GM12878 (cell line): Measurements from ENCODE around the gene PPP1R37. TPM values are rescaled to one million over a fixed set of nuclear protein-coding genes. Genes with fewer than 3 reads are reported as not detected.

Experiments
- ATAC-seq: fragments of 200-7000 bp; cut with Tn5 transposase; 3 replicates; pipeline ENCODE4 v1.9.1; 2020; ENCODE audit warnings: mild to moderate bottlenecking, moderate library complexity
- BruUV-seq: library from RNA; stranded (reverse); fragments of 400-500 nt; replicated peaks from 2 replicates; lab custom pipeline; 2021; lab: Mats Ljungman, UMichigan
- CTCF ChIA-PET: fragments of 300-600 bp; sonication (Branson Sonifier 250); formaldehyde crosslinking; extraction: SDS; loops from one replicate; lab custom pipeline; 2021; ENCODE audit warnings: inconsistent platforms; lab: Yijun Ruan, JAX
- POLR2A ChIA-PET: fragments of 350-600 bp; formaldehyde crosslinking; extraction: SDS; loops from one replicate; lab custom pipeline; 2021; ENCODE audit warnings: inconsistent platforms; lab: Charles Lee
- RAD21 ChIA-PET: fragments of 300-600 bp; sonication (Branson Sonifier 250); formaldehyde crosslinking; loops from one replicate; lab custom pipeline; 2023; ENCODE audit warnings: antibody characterized with exemption; ENCODE audit not compliant: unreplicated experiment; lab: Charles Lee
- SMC1A ChIA-PET: fragments of 300-600 bp; sonication (Branson Sonifier 250); formaldehyde crosslinking; loops from one replicate; lab custom pipeline; 2023; ENCODE audit not compliant: unreplicated experiment, uncharacterized antibody; lab: Charles Lee
- DNase-seq: peaks from one replicate; pipeline ENCODE4 v3.0.0-alpha.2; 2011; ENCODE audit warnings: low read depth, low spot score
- FAIRE-seq: peaks from 3 replicates; lab custom pipeline; 2011; peaks lifted over from hg19 to GRCh38; lab: Jason Lieb, UNC
- H2AFZ ChIP-seq: 2 replicates; pipeline ENCODE4 v1.6.0; 2011; ENCODE audit warnings: low read depth, low read length, control low read depth; ENCODE audit not compliant: control insufficient read depth
- H3K27ac ChIP-seq: 2 replicates; pipeline ENCODE4 v1.5.1; 2011; ENCODE audit warnings: control low read depth; ENCODE audit not compliant: control insufficient read depth, insufficient read depth
- H3K27me3 ChIP-seq, 2 experiments: replicated peaks in 1 of 2; 2 replicates each; pipeline versions ENCODE4 v1.6.0 to v1.6.1; 2011; ENCODE audit warnings: low read length in 1 of 2; ENCODE audit not compliant: control insufficient read depth in 2 of 2, insufficient read depth in 2 of 2
- H3K36me3 ChIP-seq, 2 experiments: 2 replicates each; pipeline ENCODE4 v1.5.1; 2011; ENCODE audit warnings: low read length in 1 of 2; ENCODE audit not compliant: control insufficient read depth in 2 of 2, insufficient read depth in 2 of 2
- H3K4me1 ChIP-seq: 2 replicates; pipeline ENCODE4 v1.6.1; 2011; ENCODE audit warnings: mild to moderate bottlenecking, low read length, moderate library complexity, mixed read lengths; ENCODE audit not compliant: control insufficient read depth, insufficient read depth
- H3K4me2 ChIP-seq: 2 replicates; pipeline ENCODE4 v1.6.0; 2011; ENCODE audit warnings: control low read depth; ENCODE audit not compliant: control insufficient read depth, insufficient read depth
- H3K4me3 ChIP-seq: fragments of 200-600 bp; sonication (generic); 2 replicates; pipeline ENCODE4 v1.5.1; 2016
- H3K79me2 ChIP-seq: 2 replicates; pipeline ENCODE4 v1.6.0; 2011; ENCODE audit warnings: low read length; ENCODE audit not compliant: control insufficient read depth, insufficient read depth
- H3K9ac ChIP-seq: 2 replicates; pipeline ENCODE4 v1.8.0; 2011; ENCODE audit warnings: low read length, control low read depth, mixed read lengths; ENCODE audit not compliant: control insufficient read depth, insufficient read depth
- H3K9me3 ChIP-seq: replicated peaks from 3 replicates; pipeline ENCODE4 v1.5.1; 2011; ENCODE audit warnings: mild to moderate bottlenecking, low read length; ENCODE audit not compliant: control insufficient read depth, insufficient read depth
- H4K20me1 ChIP-seq: 2 replicates; pipeline ENCODE4 v1.6.0; 2011; ENCODE audit not compliant: control insufficient read depth, insufficient read depth
- CHD2 ChIP-seq: IDR thresholded peaks from 2 replicates; pipeline ENCODE4 v1.6.1; 2011; ENCODE audit warnings: low read depth, low read length, improper control_type of control experiment, borderline replicate concordance
- DPF2 ChIP-seq: fragments of 450-650 bp; IDR thresholded peaks from 2 replicates; pipeline ENCODE4 v1.6.1; 2017; ENCODE audit warnings: mild to moderate bottlenecking
- EED ChIP-seq: sonication (generic); IDR thresholded peaks from 2 replicates; pipeline ENCODE4 v1.6.1; 2016; ENCODE audit warnings: antibody characterized with exemption, low read depth
- MXI1 ChIP-seq: fragments of 150-350 bp; IDR thresholded peaks from 2 replicates; pipeline ENCODE4 v1.6.1; 2011; ENCODE audit warnings: low read depth, mild to moderate bottlenecking, inconsistent platforms, low read length, improper control_type of control experiment
- NBN ChIP-seq: fragments of 450-650 bp; IDR thresholded peaks from 2 replicates; pipeline ENCODE4 v1.6.1; 2016
- NR2C1 ChIP-seq: fragments of 450-650 bp; IDR thresholded peaks from 2 replicates; pipeline ENCODE4 v1.6.1; 2017; ENCODE audit warnings: antibody characterized with exemption, mild to moderate bottlenecking, moderate library complexity
- PAX5 ChIP-seq: IDR thresholded peaks from 2 replicates; pipeline ENCODE4 v1.6.1; 2011; ENCODE audit warnings: low read depth, low read length, borderline replicate concordance
- PAX8 ChIP-seq: fragments of 450-650 bp; IDR thresholded peaks from 2 replicates; pipeline ENCODE4 v1.6.1; 2017; ENCODE audit warnings: mild to moderate bottlenecking, moderate library complexity
- POLR2A ChIP-seq: IDR thresholded peaks from 2 replicates; pipeline ENCODE4 v1.6.1; 2011; ENCODE audit warnings: low read depth, mild to moderate bottlenecking, low read length
- RAD51 ChIP-seq: fragments of 450-650 bp; IDR thresholded peaks from 2 replicates; pipeline ENCODE4 v1.6.1; 2016; ENCODE audit warnings: moderate library complexity, mild to moderate bottlenecking, inconsistent platforms
- TCF12 ChIP-seq: IDR thresholded peaks from 2 replicates; pipeline ENCODE4 v1.6.1; 2011; ENCODE audit warnings: low read depth, mild to moderate bottlenecking, low read length
- TCF3 ChIP-seq: IDR thresholded peaks from 2 replicates; pipeline ENCODE4 v1.6.1; 2012; ENCODE audit warnings: low read depth, mild to moderate bottlenecking, low read length, borderline replicate concordance; ENCODE audit not compliant: insufficient read depth
- WRNIP1 ChIP-seq: IDR thresholded peaks from 2 replicates; pipeline ENCODE4 v1.6.1; 2011; ENCODE audit warnings: low read depth, low read length, improper control_type of control experiment, borderline replicate concordance
- WGBS: methylation state at CpG from one replicate; pipeline ENCODE4 v1.1.6; 2016; ENCODE audit warnings: low lambda C conversion rate; ENCODE audit not compliant: insufficient replicate concordance, insufficient coverage; ENCODE audit errors: missing lambda C conversion rate; 5-methylcytosine and 5-hydroxymethylcytosine counted together
- in situ Hi-C: fragments of 300-500 bp; cut with MboI; formaldehyde crosslinking; loops from 9 replicates; pipeline ENCODE4 v1.14.3; 2018; ENCODE audit warnings: mixed read lengths
- intact Hi-C: fragments of 100-400 bp; cut with micrococcal nuclease; formaldehyde crosslinking; loops from one replicate; pipeline ENCODE4 v1.14.2; 2022; ENCODE audit not compliant: unreplicated experiment
- polyA plus RNA-seq, 11 experiments: library from polyadenylated mRNA; depleted of rRNA in 4 of 11; unstranded in 6 of 11; stranded (reverse) in 5 of 11; fragments of >200 nt; fragmentation: Nextera tagmentation in 4 of 11; fragmentation: Illumina TruSeq in 1 of 11; extraction: Ambion mirVana in 4 of 11; extraction: Trizol in 1 of 11; gene quantifications; 1 replicate in 1 of 11; 2 replicates in 10 of 11; pipeline versions ENCODE4 v1.2.1 to v1.2.3, GENCODE V29; 2011 to 2016; ENCODE audit warnings: inconsistent platforms in 2 of 11, missing spikeins in 2 of 11, low read depth in 1 of 11
- total RNA-seq, 4 experiments: library from RNA; depleted of rRNA in 3 of 4; stranded (reverse); fragments of >200 nt in 3 of 4; fragmentation: Illumina TruSeq in 1 of 4; extraction: Trizol in 1 of 4; gene quantifications; 2 replicates each; pipeline versions ENCODE4 v1.2.1 to v1.2.3, GENCODE V29; 2013 to 2021
- TF ChIP-seq, protein P1 (sequence below): fragments of 450-650 bp; IDR thresholded peaks from 2 replicates; pipeline ENCODE4 v1.6.1; 2017; ENCODE audit warnings: mild to moderate bottlenecking, moderate library complexity
- TF ChIP-seq, protein P2 (sequence below): fragments of 450-650 bp; IDR thresholded peaks from 2 replicates; pipeline ENCODE4 v1.6.1; 2017; ENCODE audit warnings: mild to moderate bottlenecking, moderate library complexity
- TF ChIP-seq, protein P3 (sequence below): IDR thresholded peaks from 2 replicates; pipeline ENCODE4 v1.6.1; 2012; ENCODE audit warnings: low read depth, low read length, improper control_type of control experiment

The PPP1R37 gene
- total and polyA plus RNA-seq, 10 of the 15 experiments (the other 5 are each of a cell fraction or from before 2014, with no cell fraction given) = 0.09 to 21.3 (median 5.1) TPM; not detected in 1

DNA sequence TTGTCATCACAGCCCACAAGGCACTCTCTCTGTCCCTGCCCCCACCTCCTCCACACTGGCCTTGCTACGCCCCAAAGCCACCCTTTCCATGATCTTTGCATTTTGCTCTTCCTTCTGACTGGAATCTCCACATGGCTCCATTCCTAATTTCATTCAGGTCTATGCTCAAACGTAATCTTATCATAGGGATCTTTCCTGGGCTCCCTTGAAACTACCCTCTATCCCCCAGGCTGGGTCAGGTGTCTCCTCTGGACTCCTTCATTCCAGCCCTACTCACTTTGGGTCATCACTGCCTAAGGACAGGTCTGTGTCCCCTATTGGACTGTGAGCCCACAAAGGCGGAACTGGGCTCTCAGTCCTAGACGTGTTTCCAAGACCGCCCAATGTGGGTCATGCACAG, 10.8 kb upstream of the PPP1R37 start (continued):
- TF ChIP-seq, protein P1, sequence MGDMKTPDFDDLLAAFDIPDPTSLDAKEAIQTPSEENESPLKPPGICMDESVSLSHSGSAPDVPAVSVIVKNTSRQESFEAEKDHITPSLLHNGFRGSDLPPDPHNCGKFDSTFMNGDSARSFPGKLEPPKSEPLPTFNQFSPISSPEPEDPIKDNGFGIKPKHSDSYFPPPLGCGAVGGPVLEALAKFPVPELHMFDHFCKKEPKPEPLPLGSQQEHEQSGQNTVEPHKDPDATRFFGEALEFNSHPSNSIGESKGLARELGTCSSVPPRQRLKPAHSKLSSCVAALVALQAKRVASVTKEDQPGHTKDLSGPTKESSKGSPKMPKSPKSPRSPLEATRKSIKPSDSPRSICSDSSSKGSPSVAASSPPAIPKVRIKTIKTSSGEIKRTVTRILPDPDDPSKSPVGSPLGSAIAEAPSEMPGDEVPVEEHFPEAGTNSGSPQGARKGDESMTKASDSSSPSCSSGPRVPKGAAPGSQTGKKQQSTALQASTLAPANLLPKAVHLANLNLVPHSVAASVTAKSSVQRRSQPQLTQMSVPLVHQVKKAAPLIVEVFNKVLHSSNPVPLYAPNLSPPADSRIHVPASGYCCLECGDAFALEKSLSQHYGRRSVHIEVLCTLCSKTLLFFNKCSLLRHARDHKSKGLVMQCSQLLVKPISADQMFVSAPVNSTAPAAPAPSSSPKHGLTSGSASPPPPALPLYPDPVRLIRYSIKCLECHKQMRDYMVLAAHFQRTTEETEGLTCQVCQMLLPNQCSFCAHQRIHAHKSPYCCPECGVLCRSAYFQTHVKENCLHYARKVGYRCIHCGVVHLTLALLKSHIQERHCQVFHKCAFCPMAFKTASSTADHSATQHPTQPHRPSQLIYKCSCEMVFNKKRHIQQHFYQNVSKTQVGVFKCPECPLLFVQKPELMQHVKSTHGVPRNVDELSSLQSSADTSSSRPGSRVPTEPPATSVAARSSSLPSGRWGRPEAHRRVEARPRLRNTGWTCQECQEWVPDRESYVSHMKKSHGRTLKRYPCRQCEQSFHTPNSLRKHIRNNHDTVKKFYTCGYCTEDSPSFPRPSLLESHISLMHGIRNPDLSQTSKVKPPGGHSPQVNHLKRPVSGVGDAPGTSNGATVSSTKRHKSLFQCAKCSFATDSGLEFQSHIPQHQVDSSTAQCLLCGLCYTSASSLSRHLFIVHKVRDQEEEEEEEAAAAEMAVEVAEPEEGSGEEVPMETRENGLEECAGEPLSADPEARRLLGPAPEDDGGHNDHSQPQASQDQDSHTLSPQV = no peak
- TF ChIP-seq WRNIP1 = no peak
- no peak for TF ChIP-seq TCF3
- TF ChIP-seq PAX8 = no peak

DNA sequence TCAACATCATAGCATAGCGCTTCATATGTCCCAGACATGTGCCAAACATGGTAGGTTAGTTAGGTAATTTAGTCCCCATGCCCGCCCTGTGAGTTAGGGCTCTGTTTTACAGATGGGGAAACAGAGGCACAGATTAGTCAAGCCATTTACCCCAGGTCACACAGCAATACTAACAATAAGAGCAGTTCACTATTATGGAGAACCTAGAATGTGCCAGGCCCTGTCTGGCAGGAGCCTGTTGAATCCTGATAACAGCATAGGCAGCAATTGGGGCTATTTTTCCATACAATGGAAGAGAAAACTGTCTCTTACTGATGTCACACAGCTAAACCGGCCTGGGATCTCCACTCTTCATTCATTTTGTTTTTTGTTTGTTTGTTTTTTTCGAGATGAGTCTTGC, 6.5 kb upstream of the PPP1R37 start:
- POLR2A ChIA-PET = no interaction called here
- DNase-seq = no peak
- intact Hi-C loops (no loop called here), in situ Hi-C loops (no loop called here)
- no TSS peak for BruUV-seq
- peaks cover 10 to 21% of the 10 kb centered on the region in 2 experiments for H3K36me3 ChIP-seq
- ATAC-seq = no peak
- WGBS = 98% methylated on average over 4 of the region's 4 CpGs
- SMC1A ChIA-PET = no interaction called here
- no peak overlapping the region for H3K4me3 ChIP-seq
- H3K4me2 ChIP-seq = no peak overlapping the region
- H3K79me2 ChIP-seq = peaks cover 20% of the 10 kb centered on the region
- no peak for FAIRE-seq
- CTCF ChIA-PET = no interaction called here
- no peak overlapping the region for H3K9ac ChIP-seq
- H3K27me3 ChIP-seq = no peaks in the 10 kb centered on the region
- no peak overlapping the region for H3K27ac ChIP-seq
- no peaks in the 10 kb centered on the region for H3K4me1 ChIP-seq
- H2AFZ ChIP-seq = no peak overlapping the region
- no peaks in the 10 kb centered on the region for H4K20me1 ChIP-seq
- peaks cover 2% of the 10 kb centered on the region; the same call in 2 of the 3 replicates for H3K9me3 ChIP-seq
- RAD21 ChIA-PET = no interaction called here
- no peak for TF ChIP-seq DPF2
- no peak for TF ChIP-seq EED
- no peak for TF ChIP-seq PAX5
- TF ChIP-seq, protein P2, sequence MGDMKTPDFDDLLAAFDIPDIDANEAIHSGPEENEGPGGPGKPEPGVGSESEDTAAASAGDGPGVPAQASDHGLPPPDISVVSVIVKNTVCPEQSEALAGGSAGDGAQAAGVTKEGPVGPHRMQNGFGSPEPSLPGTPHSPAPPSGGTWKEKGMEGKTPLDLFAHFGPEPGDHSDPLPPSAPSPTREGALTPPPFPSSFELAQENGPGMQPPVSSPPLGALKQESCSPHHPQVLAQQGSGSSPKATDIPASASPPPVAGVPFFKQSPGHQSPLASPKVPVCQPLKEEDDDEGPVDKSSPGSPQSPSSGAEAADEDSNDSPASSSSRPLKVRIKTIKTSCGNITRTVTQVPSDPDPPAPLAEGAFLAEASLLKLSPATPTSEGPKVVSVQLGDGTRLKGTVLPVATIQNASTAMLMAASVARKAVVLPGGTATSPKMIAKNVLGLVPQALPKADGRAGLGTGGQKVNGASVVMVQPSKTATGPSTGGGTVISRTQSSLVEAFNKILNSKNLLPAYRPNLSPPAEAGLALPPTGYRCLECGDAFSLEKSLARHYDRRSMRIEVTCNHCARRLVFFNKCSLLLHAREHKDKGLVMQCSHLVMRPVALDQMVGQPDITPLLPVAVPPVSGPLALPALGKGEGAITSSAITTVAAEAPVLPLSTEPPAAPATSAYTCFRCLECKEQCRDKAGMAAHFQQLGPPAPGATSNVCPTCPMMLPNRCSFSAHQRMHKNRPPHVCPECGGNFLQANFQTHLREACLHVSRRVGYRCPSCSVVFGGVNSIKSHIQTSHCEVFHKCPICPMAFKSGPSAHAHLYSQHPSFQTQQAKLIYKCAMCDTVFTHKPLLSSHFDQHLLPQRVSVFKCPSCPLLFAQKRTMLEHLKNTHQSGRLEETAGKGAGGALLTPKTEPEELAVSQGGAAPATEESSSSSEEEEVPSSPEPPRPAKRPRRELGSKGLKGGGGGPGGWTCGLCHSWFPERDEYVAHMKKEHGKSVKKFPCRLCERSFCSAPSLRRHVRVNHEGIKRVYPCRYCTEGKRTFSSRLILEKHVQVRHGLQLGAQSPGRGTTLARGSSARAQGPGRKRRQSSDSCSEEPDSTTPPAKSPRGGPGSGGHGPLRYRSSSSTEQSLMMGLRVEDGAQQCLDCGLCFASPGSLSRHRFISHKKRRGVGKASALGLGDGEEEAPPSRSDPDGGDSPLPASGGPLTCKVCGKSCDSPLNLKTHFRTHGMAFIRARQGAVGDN = no peak
- no peak for TF ChIP-seq MXI1
- TF ChIP-seq NBN = no peak
- no peak for TF ChIP-seq NR2C1
- TF ChIP-seq POLR2A = no peak
- no peak for TF ChIP-seq RAD51
- TF ChIP-seq CHD2 = no peak
- TF ChIP-seq TCF12 = no peak
- TF ChIP-seq, protein P3, sequence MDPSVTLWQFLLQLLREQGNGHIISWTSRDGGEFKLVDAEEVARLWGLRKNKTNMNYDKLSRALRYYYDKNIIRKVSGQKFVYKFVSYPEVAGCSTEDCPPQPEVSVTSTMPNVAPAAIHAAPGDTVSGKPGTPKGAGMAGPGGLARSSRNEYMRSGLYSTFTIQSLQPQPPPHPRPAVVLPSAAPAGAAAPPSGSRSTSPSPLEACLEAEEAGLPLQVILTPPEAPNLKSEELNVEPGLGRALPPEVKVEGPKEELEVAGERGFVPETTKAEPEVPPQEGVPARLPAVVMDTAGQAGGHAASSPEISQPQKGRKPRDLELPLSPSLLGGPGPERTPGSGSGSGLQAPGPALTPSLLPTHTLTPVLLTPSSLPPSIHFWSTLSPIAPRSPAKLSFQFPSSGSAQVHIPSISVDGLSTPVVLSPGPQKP = no peak
